Psoas muscle (tissue), 8 donors: ENCODE data around the gene YPEL2. TPM values are rescaled to one million over a fixed set of nuclear protein-coding genes. Genes with fewer than 3 reads are reported as not detected.
"Not testable (repeated sequence)": the region's sequence is repeated elsewhere in the genome, so short reads cannot be mapped to it uniquely, and the experiment has no call there.

ENCODE experiments used
- ATAC-seq, 4 donors: fragments of 200-7000 bp; cut with Tn5 transposase; one replicate each; pipeline ENCODE4 v1.9.1; 2020; ENCODE audit warnings: moderate library complexity in 3 of 4, mild to moderate bottlenecking in 2 of 4
- DNase-seq, 2 donors: peaks; one replicate each; pipeline ENCODE4 v3.0.0-alpha.2; 2020
- H3K27ac ChIP-seq: fragments of 200-600 bp; one replicate; pipeline ENCODE4 v1.8.0; 2022
- H3K27me3 ChIP-seq, 3 donors: fragments of 200-600 bp in 1 of 3; one replicate each; pipeline versions ENCODE4 v1.6.1 to v1.8.0; 2013 to 2022; ENCODE audit warnings: low read length in 2 of 3, mild to moderate bottlenecking in 2 of 3, moderate library complexity in 1 of 3; ENCODE audit not compliant: insufficient read depth in 3 of 3
- H3K36me3 ChIP-seq, 2 donors: fragments of 200-600 bp in 1 of 2; one replicate each; pipeline versions ENCODE4 v1.6.1 to v1.8.0; 2013 to 2022; ENCODE audit warnings: low read depth in 1 of 2, mild to moderate bottlenecking in 1 of 2, moderate library complexity in 1 of 2; ENCODE audit not compliant: insufficient read depth in 1 of 2
- H3K4me1 ChIP-seq: fragments of 200-600 bp; one replicate; pipeline ENCODE4 v1.8.0; 2022
- H3K4me3 ChIP-seq: fragments of 200-600 bp; one replicate; pipeline ENCODE4 v1.8.0; 2022; ENCODE audit warnings: mild to moderate bottlenecking
- H3K9me3 ChIP-seq: fragments of 200-600 bp; one replicate; pipeline ENCODE4 v1.8.0; 2022
- WGBS, 3 donors: extraction: QIAGEN DNeasy Blood & Tissue Kit; methylation state at CpG; one replicate each; pipeline versions ENCODE4 v1.1.6 to v1.1.7; 2013; 5-methylcytosine and 5-hydroxymethylcytosine counted together
- intact Hi-C, 2 donors: fragments of 100-400 bp; cut with DNase I; formaldehyde crosslinking; loops; one replicate each; pipeline versions ENCODE4 v1.11.0 to v1.14.2; 2022
- polyA plus RNA-seq, 3 donors: library from polyadenylated mRNA; stranded (reverse); fragments of 200-250 nt; gene quantifications; one replicate each; pipeline ENCODE4 v1.2.3, GENCODE V29; 2013
- total RNA-seq, 4 donors: library from RNA; stranded (reverse); fragmentation: NEBNext Ultra II Directional in 2 of 4; extraction: Animal tissue kit (Norgen Biotek cat#: 25700) in 2 of 4; gene quantifications; one replicate each; pipeline versions ENCODE4 v1.2.1 to v1.2.4, GENCODE V29; 2021 to 2023
- TF ChIP-seq, protein P1 (sequence below): fragments of 200-600 bp; IDR thresholded peaks from one replicate; pipeline ENCODE4 v1.8.0; 2022; ENCODE audit warnings: antibody characterized with exemption
- donor health status: healthy with polysubstance abuse.
- donor health status: DM: no; HTN: no; CAD: no; lungs with moderate emphysema.
- donor health status: Bipolar disorder and iron deficiency.
- donor health status: healthy.
- donor health status: DM: yes; HTN: yes; CAD: no.
- donor health status: DM: no; HTN: no; CAD: no.
- donor health status: DM: no; HTN: no; CAD: no.
- donor health status: DM: yes; HTN: yes; CAD: no.

YPEL2 gene
- total and polyA plus RNA-seq, 7 donors = 1.9 to 47.8 (median 19.9) TPM

GRCh38 chr17:59289981-59290301, 41.5 kb upstream of the YPEL2 start:
- no peak overlapping the region for H3K4me3 ChIP-seq
- no peaks in the 10 kb centered on the region for H3K36me3 ChIP-seq
- ATAC-seq (no peak), DNase-seq (no peak)
- WGBS, 3 donors = 68 to 81% (median 69%) methylated on average over 3 of the region's 3 CpGs
- intact Hi-C loops = no loop called here
- no peak overlapping the region for H3K27ac ChIP-seq
- no peaks in the 10 kb centered on the region for H3K4me1 ChIP-seq
- no peaks in the 10 kb centered on the region for H3K9me3 ChIP-seq
- TF ChIP-seq, protein P1, sequence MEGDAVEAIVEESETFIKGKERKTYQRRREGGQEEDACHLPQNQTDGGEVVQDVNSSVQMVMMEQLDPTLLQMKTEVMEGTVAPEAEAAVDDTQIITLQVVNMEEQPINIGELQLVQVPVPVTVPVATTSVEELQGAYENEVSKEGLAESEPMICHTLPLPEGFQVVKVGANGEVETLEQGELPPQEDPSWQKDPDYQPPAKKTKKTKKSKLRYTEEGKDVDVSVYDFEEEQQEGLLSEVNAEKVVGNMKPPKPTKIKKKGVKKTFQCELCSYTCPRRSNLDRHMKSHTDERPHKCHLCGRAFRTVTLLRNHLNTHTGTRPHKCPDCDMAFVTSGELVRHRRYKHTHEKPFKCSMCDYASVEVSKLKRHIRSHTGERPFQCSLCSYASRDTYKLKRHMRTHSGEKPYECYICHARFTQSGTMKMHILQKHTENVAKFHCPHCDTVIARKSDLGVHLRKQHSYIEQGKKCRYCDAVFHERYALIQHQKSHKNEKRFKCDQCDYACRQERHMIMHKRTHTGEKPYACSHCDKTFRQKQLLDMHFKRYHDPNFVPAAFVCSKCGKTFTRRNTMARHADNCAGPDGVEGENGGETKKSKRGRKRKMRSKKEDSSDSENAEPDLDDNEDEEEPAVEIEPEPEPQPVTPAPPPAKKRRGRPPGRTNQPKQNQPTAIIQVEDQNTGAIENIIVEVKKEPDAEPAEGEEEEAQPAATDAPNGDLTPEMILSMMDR = no peak
- H3K27me3 ChIP-seq = no peaks in the 10 kb centered on the region

DNA sequence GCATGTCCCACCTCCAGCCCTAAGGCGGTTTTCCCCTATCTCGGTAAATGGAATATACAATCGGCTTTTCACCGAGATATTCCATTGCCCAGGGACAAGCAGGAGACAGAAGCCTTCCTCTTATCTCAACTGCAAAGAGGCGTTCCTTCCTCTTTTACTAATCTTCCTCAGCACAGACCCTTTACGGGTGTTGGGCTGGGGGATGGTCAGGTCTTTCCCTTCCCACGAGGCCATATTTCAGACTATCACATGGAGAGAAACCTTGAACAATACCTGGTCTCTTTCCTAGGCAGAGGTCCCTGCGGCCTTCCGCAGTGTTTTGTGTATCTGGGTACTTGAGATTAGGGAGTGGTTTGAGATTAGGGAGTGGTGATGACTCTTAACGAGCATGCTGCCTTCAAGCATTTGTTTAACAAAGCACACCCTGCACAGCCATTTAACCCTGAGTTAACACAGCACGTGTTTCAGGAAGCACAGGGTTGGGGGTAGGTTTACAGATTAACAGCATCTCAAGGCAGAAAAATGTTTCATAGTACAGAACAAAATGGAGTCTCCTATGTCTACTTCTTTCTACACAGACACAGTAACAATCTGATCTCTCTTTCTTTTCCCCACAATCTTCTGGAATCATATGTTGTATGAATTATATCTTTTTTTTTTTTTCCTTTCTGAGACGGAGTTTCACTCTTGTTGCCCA, 41.0 kb upstream of the YPEL2 start:
- H3K27me3 ChIP-seq, intact Hi-C loops, H3K4me1 ChIP-seq, H3K4me3 ChIP-seq, DNase-seq, H3K9me3 ChIP-seq, H3K27ac ChIP-seq, ATAC-seq, H3K36me3 ChIP-seq: not testable (repeated sequence)
- WGBS, 3 donors = 50 to 59% (median 57%) methylated on average over 12 of the region's 12 CpGs

- DNase-seq = no peak
- no peak for ATAC-seq
- H3K4me1 ChIP-seq = peaks cover 3% of the 10 kb centered on the region
- H3K36me3 ChIP-seq = no peaks in the 10 kb centered on the region
- H3K27me3 ChIP-seq = no peaks in the 10 kb centered on the region
- intact Hi-C loops = no loop called here
- TF ChIP-seq, protein P1 = no peak
- H3K9me3 ChIP-seq = no peaks in the 10 kb centered on the region
- H3K4me3 ChIP-seq = no peak overlapping the region
- H3K27ac ChIP-seq = no peak overlapping the region
- 21 to 37% (median 32%) methylated on average over 1 of the region's 1 CpG for WGBS, 3 donors
Observed at GRCh38 chr17:59292174-59292523, 39.3 kb upstream of the YPEL2 start.

DNA sequence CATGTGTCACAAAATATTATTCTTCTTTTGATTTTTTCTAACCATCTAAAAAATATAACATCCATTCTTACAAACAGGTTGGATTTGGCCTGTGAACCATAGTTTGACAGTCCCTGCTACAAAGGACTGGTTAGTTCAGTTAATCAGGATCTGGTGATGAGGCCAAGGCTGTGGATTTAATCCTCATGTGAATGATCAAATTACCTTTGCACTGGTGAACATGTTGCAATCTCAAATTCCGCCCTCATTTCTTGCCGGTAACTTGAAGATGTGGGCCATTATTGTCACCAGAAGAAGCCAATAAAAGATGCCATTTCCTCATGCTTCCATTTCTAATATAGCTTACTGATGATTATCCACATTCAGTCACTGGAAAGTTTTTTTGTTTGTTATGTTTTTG, 35.3 kb upstream of the YPEL2 start:
- Histone ChIP-seq H3K36me3 (no peaks in the 10 kb centered on the region), H3K27ac (peak overlapping the region; percentile 75), H3K9me3 (no peaks in the 10 kb centered on the region), H3K4me3 (no peak overlapping the region), H3K4me1 (peaks cover 5% of the 10 kb centered on the region), H3K27me3 (no peaks in the 10 kb centered on the region)
- TF ChIP-seq, protein P1 = no peak
- intact Hi-C loops = no loop called here
- ATAC-seq = peak; percentile 78 to 93 (median 89)
- WGBS, 3 donors = 12 to 40% (median 26%) methylated on average over 2 of the region's 2 CpGs
- DNase-seq = no peak

GRCh38 chr17:59298521-59298920, 32.9 kb upstream of the YPEL2 start:
- TF ChIP-seq, protein P1 = no peak
- Histone ChIP-seq H3K4me3 (no peak overlapping the region), H3K27ac (no peak overlapping the region), H3K9me3 (no peaks in the 10 kb centered on the region), H3K36me3 (no peaks in the 10 kb centered on the region), H3K27me3 (no peaks in the 10 kb centered on the region), H3K4me1 (peaks cover 5% of the 10 kb centered on the region)
- DNase-seq = no peak
- no peak for ATAC-seq
- WGBS, 3 donors = 46 to 73% (median 56%) methylated on average over 2 of the region's 2 CpGs
- intact Hi-C loops = no loop called here
